Fibroblast of skin of left quadriceps (primary cell): ENCODE data around the gene KCTD15.

Source experiments
- DNase-seq, 2 experiments: peaks; one replicate each; pipeline ENCODE4 v3.0.0-alpha.2; 2013; ENCODE audit warnings: low read depth in 2 of 2

KCTD15 gene, protein sequence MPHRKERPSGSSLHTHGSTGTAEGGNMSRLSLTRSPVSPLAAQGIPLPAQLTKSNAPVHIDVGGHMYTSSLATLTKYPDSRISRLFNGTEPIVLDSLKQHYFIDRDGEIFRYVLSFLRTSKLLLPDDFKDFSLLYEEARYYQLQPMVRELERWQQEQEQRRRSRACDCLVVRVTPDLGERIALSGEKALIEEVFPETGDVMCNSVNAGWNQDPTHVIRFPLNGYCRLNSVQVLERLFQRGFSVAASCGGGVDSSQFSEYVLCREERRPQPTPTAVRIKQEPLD

DNA sequence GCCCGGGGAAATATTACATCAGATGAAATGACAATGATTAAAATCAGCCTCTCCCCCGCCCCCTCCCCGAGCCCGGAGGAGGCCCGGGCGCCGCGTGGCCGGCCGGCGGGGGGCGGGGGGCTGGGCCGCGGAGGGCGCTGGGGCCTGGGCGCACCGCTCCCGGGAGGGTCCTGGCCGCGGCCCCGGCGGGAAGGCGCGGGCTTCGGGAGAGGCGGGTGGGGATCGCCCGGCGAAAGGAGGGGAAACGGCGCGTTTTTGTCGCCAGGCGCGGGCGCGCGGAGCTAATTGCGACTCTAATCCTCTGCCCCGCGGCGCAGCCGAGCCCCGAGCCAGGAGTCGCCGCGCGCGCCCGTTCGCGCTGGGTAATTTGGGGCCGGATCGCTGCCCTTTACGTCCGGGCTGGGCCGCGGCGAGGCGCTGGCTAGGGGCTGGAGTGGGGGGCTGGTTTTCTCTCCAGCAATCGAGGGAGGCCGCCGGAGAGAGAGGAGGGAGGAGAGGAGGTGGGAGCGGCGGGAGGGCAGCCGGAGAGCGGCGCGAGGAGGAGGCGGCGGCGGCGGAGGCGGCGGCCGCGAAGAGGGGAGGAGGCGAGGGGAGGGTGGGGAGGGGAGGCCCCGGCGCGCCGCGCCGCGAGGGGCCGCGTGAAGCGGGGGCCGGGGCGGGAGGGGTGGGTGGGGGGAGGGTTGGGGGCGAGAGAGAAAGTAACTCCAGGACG lies at the start of gene KCTD15:
Gene KCTD15 (plus strand): TSS at position 707 of the 712 bp plus-strand sequence. CDS start 3,585 bp downstream, outside the sequence.
- no peak for DNase-seq

DNA sequence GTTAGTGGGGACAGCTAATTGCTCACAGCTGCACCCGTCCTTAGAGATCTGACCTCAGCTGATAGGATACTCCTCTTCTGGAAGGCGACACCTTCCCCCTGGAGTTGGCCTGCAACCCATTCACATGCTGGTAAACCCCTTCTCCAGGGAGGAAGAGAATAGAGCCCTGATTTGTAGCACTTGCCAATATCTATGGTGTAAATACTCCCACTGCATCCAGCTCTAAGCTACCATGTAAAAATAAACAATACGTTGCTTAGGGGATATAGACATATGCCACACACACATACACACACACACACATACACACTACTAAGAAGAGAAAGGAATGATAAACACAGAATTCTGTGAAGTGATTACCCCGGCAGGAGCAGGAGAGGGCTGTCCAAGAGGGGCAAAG lies 49.4 kb upstream of the KCTD15 start:
- DNase-seq, result no peak

DNA sequence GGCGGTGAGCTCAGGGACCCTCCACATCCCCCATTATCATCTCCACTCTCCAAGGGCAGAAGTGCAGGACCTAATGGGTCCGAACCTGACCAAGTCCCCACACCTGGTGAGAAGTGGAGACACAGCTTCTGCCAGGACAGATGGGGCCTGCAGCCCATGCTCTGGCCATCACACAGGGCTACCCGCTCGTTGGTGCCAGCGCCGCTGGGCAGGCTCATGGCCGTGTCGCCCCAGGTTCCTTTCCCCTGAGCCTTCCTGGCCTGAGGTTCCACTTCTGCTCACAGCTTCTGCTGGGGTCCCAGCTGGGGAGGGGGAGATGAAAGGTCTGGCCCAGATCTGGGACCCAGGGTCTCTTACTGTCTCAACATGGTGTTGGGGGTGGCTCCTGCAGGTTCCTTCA lies 48.4 kb upstream of the KCTD15 start:
- no peak for DNase-seq

DNA sequence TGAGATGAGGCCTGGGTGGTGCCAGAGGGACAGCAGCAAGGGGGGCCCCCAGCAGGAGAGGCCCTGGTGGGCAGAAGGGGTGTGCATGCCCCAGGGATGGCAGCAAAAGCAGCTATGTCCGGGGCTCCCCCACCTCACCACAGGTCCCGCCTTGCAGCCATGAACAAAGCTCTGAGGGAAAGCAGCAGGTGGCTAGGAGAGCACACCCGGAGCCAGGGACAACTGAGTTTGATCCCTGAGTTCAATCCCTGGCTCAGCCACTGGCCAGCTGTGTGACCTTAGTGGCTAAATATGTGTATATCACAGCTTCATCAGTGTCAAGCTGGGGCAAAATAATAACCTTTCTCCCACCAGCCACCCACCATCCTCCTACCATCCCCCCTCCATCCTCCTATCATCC lies 47.7 kb upstream of the KCTD15 start:
- no peak for DNase-seq

DNA sequence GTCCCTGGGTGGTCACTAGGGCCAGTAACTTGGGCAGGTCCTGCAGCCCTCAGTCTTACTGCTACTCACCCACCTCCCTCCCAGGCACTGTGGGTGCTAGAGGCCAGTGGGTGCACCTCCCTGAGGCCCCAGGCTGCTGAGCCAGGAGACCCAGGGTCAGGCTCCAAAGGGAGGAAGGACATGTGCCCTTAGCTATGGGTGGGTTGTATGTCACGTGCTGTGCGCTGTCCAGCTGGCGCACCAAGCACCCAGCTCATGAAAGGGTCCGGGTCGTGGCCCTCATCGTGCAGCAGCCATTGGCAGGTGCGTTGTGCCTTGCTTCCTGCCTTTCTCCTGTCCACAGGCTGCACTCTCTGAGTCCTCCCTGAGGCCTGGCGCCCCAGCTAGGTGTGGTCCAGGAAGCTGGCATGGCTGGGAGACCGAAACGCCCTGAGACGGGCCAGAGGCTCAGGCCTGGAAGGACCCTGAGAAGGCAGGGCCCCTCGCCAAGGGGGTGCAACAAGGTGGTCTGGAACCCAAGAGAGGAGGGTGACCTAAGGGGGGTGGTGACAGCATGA lies 47.0 kb upstream of the KCTD15 start:
- DNase-seq, result no peak

DNA sequence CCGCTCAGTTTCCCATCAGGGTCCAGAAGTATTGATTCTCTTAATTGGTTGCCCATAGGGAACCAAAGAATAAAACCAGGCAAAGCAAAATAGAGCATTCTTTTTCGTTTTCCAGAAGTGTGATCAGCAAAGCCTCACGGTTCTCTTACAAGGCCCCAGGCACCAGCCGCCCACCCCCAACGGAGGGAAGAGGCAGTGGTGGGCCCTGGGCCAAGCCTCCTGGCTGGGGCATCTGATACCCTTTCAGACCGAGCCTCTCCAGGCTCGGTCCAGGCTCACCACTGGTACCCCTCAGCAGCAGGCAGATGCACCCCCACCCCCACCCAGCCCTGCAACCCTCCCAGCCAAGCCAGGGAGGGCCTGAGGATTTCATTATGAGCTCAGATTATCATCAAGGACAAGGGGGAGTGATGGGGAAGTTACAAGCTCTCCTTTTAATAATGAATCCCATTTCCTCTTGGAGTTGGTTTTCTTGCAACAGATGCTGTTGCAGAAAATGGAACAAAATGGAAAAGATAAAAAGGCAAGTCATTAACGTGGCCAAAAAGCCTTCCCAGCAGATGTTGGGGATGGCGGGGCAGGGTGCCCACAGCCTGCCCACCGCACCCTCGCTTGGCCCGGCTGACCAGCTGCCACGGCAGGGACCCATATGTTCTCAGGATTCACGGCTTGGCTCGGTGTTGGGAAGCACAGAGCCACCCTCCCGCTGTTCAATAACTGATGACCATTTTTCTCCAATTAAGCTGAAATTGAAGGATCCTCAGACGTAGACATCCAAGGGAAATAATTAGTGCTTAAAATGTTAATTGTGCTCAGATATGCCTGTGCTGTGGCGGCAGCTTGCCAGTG lies 45.9 kb upstream of the KCTD15 start:
- no peak for DNase-seq

DNA sequence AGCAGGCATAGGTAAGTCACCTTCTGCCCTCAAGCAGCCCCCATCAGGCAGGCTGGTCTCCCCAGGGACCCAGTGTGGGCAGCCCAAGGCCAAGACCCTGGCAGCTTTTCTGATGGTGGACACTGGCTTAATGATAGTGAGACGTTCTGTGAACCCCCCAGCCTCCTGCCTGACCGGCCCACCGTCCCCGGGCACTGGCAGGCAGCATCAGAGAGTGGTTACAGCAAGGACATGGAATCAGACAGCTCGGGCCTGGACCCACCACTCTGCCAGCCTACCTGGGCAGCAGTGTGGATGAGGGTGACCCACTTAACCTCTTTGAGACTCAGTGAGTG lies 45.3 kb upstream of the KCTD15 start:
- no peak for DNase-seq

DNA sequence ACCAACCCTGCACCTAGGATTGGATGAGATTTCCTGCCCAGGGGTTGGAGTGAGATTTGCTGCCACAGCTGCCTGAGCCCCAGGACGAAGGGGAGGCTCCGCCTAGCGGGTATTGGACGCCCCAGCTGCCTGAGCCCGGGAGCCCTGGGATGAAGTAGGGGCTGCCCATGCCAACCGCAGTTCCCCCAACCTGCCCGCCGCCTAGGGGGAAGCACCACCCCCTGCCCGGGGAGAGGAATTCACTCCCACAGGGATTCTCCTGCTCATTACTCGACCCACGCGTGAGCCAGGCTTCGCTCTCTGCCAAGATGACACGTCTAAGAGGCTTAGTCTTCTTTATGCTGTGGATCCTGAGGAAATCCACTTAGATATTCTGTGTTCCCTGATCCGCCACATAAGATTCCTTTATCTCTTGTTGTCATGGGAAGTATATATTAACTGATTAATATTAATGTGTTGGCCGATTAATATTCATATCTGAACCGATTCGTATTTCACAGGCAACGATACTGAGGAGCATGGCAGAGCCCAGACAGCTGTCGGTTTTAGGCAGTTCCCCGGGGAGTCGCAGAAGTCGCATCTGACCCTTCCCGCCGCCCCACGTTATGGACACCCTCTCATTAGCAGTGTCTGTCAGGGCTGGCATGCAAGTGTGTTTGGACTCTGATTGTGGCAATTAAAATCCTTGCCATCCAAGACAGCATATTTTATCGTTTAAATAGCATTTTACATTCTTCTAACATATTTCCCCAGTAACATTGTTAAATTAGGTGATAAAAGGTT lies 44.5 kb upstream of the KCTD15 start:
- no peak for DNase-seq

DNA sequence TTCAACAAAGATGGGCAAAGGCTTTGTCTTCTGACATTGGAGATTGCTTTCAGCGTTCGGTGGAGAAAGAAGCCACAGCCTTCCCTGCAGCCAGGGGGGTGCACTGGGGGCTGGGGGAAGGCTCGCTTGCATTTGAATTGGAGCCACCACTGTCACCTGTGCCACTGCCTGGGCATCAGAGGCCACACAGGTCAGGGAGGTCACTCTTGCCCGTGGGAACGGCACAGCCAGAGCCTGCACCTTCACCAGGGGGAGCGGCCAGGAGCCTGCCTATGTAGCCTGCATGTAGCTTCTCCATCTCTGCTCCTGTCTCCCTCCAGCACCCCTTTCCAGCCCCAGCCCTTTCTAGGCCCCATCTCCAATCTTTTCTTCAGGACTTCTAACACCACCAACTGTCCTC lies 43.7 kb upstream of the KCTD15 start:
- DNase-seq, result no peak

DNA sequence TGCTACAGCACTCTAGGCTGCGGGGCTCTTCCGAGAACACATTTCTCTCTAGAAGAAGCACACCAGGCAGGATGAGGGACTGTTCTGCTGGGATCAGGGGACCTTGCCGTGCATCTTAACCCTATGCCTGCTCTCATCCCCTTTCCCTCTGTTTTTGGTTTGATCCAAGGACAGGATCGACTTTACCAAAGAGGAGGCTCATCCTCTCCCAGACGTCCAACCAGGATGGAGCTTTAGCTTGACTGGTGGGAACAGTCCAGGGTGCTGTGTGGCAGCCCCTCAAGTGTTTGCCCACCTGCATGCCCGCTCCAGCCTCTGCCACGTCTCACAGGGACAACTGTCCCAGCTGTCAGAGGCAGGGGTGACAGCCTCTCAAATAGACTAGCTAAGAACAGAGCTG lies 42.3 kb upstream of the KCTD15 start:
- no peak for DNase-seq

DNA sequence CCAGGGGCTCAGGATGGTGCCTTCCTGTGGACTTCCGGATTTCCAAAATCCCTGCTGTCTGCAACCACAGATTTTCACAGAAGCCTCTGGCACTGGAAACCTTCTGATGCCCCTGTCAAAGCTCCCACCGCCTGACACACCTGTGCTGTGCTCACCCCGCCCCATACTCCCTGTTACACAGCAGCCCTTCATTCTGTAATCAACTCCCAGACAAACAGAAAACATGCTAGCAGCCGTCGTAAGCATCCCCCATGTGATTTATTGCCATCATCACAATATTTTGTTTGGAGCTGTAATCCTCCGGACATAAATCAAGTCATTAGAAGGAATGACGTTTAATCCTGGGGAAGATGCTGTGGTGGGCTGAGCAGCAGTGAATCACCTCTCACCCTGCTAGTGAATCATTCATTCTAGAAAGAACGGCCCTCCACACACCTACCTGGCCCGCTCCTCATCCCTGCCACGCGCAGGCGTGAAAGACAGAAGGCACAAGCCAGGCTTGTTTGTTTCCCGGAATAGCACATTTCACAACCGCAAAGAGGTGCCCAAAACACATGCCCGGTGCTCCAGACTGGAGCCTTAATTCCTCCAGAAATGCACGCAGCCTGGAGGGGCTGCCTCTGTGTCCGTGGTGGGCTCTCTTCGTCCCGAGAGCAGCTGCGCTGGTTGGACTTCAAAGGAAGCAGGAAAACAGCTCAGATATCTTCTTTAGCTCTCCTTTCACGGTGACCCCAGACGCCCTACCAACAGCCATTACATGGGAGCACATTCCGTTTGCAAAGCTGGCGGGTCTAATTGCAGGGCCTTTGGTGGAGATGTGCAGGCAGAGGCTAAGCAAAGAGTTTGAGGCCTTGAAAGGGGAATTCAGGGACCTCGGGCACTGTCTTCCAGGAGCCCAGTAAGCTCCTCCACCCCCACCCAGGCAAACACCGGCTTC lies 41.3 kb upstream of the KCTD15 start:
- no peak for DNase-seq

DNA sequence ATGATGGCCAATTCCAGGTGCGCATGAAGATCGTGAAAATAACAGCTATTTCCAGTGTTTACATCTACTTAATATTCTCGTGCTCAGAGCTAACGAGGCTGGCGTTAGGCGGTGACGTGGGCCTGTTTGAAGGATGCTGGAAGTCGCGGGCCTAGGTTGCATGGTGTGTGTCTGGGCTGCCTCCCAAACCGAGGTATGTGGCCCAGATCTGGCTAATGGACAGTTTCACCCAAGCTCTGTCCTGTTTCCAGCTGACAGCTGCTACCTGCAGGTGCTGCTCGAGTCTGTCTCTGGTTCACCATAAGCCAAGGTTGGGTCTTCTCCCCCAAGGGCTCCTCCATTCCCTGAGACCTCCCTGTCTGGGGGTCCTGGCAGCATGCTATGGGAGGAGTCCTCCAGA lies 40.5 kb upstream of the KCTD15 start:
- no peak for DNase-seq

DNA sequence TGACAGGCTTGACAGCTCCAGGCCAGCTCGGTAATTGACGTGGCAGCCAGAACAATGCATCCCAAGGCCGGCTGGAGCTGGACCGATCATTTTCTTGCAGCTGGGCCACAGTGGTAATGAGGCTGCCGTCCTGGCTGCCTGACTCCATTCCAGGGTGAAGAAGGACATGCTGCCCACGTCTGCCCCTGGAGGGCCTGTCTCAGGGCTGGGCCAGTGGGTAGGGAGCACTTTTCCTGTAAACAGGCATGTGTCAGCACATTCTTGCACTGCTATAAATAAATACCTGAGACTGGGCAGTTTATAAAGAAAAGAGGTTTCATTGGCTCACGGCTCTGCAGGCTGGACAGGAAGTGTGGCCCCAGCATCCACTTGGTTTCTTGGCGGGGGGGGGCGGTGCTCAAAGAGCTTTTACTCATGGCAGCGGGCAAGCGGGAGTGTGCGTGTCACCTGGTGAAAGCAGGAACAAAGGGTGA lies 38.1 kb upstream of the KCTD15 start:
- no peak for DNase-seq

DNA sequence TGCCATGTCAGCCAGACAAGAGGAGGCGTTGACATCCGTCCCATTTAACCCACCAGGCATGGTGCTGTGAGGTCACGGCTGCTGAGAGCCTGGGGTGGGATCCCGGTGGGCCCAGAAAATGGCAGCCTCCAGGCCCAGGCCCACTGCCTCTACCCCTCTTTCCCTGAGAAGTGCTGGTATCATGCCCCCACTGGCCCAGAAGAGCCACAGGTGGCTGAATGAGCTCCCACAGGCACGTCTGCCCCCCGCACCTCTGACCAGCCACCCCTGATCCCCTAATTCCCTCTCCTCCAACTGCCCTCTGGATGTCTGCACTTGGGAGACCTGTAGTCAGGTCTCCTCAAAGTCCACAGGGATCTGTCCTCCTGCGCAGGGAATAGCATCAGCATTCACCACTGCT lies 37.3 kb upstream of the KCTD15 start:
- DNase-seq, result no peak

DNA sequence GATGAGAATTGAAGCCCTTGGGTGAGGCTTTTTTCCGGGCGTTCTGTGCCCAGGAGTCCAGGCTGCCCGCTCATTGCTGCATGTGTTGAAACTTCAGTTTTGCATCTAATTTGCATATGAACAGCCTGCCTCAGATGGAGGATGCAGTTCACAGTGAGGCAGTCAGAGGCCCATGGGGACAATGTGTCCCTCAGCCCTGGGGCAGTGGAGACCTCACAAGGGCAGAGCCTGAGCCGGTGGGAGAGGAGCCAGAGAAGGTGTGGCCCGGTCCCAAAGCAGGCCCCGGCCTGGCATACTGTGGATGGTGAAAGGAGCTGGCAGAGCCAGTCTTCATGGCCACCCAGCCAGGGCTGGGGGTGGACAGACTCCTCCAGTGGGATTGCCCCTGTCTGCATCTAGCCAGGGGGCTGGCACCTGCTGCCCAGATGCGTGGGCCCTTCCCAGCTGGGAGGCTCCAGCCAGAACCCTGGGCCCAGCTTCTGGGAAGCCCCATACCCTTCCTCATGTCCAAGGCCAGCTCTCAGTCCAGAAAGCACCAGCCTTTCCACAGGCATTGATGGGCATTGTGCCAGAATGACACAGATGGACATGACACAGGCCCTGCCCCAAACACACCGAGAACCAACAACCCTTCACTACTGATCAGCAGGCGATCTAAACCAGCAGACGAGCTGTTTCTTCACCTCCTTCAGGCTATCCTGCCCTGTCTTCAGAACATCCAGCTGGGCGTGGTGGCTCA lies 32.9 kb upstream of the KCTD15 start:
- DNase-seq, result no peak

DNA sequence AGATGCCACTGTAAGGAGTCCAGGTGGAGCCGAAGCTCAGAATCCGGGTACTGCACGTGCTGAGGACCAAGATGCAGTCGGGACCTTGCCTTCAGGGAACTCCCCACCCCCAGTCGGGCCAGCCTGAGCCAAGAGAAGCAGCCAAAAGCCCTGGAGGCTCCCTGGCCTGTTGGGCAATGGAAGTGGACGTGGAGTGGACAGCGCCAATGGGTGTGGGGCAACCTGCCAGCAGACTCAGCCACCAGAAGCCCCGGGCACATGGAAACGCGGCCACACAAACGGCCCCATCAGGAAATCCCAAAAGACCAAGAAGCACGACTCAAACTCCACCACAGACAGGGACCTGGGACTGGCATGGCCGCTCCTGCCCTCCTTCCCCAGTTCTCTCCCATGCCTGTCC lies 30.0 kb upstream of the KCTD15 start:
- DNase-seq, result no peak

DNA sequence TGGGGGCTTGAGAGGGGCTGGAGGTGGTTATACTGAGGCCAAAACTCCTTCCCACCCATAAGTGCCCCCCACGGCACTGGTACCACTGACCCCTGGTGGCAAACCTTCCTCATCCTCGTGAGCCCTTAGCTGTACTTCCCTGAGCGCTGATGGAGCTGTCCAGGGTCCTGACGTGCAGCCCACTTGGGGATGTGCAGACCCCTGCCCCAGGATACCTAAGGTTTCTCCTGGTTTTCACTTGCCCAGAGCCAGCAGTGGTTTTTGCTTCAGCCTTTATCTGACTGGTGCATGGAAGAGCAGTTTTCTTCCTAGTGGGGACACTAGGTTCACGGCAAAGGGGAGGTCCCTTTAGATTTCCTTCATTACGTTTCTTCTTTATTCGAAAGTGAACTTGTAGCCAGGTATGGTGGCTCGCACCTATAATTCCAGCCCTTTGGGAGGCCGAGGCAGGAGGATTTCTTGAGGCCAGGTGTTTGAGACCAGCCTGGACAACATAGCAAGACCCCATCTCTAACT lies 28.7 kb upstream of the KCTD15 start:
- DNase-seq, result no peak

DNA sequence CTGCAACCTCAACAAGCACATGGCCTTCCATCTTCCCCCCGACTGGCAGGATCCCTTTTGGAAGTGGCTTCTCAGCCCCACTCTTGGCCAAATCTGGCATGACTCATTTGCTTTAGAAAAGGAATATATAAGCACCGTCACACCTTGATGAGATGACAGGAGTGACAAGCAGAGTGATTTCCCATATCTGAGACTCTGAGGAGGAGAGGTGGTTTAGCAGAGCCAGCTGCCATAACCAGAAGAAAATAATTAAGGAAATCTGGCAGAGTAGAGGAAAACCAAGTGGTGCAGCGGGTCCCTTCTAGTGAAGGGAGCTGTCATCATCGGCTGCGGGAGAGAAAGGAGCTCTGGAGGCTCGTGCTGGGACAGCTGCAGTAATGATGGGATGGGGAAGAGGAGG lies 27.5 kb upstream of the KCTD15 start:
- no peak for DNase-seq

DNA sequence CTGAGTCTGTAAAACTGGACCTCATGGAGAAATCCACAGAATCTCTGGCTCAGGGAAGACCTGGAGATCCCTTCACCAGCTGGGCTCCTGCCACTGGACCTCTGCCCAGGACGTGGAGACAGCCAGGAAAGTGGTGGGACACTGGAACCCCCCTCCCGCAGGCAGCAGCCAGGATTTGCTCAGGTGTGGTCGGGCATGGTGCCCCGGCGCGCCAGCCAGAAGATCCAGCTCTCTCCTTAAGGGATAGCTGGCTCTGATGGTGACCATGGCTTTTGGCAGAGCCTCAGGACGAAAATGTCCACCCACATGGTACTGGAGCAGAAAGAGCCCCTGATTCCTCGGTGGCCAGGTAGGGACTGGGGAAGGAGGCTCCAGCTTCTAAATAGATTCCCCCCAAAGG lies 26.6 kb upstream of the KCTD15 start:
- DNase-seq, result no peak
